Measurements from ENCODE around the gene ZNF609.

ZNF609 gene

DNA sequence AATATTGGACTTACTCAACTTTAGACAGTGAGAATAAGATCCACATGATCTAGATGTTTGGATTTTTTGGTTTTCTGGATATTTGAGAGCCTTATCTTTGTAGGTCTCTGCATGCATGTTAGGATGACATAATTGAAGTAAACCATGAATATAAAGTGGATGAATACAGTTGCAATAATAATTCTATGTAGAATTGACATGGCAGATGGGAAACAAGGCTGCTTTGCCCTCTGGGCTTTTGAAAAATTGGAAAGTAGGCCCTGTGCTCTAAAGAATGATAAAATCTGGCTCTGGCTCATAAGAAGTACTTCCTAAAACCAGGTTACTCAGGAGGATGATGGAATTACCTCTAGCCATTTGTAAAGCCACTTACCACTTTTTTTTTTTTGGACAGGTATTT, 86.9 kb downstream of the ZNF609 start:
- no peak for DNase-seq

DNA sequence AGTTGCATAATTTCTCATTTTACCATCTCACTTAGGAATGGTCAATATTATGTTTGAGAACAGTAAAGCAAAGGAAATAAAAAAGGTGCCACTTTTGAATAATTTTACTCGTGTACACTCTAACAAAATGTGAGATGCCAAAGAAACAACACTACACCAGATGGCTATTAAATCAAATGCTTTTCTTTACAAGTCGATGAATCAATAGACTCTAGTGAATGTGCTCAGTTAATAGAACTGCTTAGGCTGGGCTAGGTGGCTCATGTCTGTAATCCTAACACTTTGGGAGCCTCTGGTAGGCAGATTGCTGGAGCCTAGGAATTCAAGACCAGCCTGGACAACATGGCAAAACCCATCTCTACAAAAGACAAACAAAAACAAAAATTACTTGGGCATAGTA, 87.9 kb downstream of the ZNF609 start:
- DNase-seq, result no peak

GRCh38 chr15:64549860-64550259, 89.5 kb downstream of the ZNF609 start:
- DNase-seq, result no peak

GRCh38 chr15:64552281-64552948, 92.0 kb downstream of the ZNF609 start:
- no peak for DNase-seq

DNA sequence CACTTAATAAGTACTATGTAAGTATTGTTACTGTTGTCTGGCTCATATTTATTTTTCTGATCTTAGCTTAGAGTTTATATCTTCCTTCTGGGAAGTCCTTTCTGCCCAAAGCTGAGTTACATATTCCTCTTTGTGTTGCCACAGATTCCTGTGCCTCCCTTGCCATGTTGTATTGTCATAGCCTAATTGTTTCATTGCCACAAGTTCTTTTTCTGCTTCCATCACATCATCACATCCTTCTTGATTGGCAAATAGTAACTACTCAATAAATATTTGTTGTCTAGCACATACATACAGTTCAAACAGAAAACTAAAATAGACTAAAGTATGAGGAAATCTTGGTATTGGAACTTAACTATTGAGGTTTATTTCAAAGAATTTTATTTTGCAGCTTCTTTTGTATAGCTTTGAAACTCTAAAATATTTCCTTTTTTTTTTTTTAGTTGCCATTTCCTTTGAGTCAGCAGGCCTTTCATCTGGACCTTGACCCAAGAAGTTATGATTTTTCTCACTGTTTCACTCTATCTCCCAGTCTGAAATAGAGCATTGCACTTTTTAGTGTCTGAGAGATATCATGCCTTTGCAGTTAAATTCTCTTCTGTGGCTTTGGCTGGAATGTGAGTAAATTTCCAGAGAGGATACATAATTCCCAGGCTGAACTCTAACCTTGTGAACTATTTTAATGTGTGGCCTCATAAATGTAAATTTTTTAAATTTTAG, 98.2 kb downstream of the ZNF609 start:
- no peak for DNase-seq

- no peak for DNase-seq
Measured at GRCh38 chr15:64559243-64559642, 98.9 kb downstream of the ZNF609 start.

DNA sequence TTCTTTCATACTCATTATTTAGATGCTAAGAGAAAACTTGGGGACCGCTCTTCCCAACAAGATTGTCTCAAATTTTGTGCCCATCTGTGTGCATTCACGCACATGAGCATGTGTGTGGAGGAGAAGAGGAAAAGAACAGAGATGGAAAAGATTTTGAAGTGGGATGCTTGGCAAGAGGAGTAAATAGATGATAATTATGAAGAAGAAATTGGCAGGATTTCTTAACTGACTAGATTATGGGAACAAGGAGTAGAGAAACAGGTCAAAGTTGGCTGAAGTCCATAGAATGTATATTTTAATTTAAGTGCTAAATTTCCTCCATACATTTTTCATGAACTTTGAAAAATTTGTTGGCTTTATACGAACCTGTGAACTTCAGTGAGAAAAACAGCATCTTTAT, 100.1 kb downstream of the ZNF609 start:
- no peak for DNase-seq

GRCh38 chr15:64560998-64561397, 100.6 kb downstream of the ZNF609 start:
- no peak for DNase-seq

DNA sequence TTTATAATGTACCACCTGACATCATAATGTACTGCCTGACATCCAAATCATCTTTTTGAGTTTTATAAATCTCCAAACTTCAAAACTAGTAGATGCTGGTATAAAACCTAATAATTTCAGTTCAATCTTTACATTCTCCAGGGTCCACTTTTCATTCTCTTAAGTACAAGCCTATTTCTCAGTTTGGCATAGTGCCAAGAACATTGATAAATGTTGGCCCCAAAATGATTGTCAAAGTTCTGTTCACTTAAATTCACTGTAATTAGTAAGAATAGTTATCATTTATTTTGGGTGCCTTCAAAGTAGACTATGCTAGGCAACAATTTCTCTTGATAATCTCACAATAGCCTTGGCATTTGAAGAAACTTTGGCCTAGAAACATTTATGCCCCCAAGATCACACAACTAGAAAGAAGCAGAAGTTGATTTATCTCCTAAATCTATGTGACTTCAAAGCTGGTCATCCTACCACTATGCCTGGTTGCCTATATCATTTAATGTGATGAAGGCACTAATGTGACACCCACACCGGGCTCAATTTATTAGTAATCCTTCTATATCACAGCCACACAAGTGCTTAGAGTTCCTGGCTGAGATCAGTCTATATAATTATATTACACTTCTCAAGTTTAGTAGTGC, 101.7 kb downstream of the ZNF609 start:
- no peak for DNase-seq

- DNase-seq, result no peak
Measured at GRCh38 chr15:64566102-64566501, 105.7 kb downstream of the ZNF609 start.

DNA sequence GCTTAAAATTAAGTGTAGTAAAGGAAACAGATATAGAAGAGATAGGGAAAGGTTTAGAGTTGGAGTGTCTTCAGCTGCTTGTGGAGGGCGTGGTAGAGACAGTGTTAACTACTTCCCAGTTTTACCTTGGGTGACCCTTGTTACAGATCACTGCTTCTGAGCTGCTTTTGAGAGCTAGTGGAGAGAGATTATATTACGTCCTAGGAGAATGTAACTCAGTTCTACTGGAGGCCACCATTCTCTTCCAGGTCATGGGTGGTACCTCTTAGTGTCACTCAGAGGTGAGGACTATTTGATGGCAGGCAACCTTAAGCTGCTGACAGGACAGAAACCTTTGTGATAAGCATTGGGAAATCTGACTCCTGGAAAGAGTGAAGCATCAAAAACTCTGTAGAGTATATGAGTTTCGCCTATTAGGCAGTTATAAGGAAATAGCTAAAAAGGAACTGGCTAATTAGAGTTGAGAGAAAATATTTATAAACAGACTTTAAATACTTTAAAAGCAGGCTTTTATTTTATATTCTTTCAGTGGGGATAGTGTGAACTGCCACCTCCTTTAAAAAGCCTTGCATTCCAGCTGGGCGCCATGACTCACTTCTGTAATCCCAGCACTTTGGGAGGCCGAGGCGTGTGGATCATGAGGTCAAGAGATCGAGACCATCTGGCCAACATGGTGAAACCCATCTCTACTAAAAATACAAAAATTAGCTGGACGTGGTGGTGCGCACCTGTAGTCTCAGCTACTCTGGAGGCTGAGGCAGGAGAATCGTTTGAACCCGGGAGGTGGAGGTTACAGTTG, 106.5 kb downstream of the ZNF609 start:
- no peak for DNase-seq

GRCh38 chr15:64568765-64569164, 108.4 kb downstream of the ZNF609 start:
- DNase-seq, result no peak

DNA sequence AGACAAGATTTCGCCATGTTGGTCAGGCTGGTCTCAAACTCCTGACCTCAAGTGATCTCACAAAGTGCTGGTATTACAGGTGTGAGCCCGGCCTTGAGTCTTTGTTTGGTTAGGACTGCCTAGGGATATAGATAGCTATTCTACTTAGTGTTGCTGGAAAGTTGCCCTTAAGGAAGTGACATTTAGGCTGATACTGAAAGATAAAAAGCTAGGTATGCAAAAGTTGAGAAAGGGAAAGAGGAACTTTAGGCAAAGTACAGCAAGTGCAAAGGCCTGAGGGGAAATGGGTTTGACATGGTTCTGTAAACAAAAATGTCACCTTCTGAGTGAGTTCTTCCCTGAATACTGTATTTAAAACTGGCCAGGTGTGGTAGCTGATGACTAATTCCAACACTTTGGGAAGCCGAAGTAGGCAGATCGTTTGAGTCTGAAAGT, 111.5 kb downstream of the ZNF609 start:
- DNase-seq, result no peak

- DNase-seq, result no peak
Measured at GRCh38 chr15:64572856-64573255, 112.5 kb downstream of the ZNF609 start.

DNA sequence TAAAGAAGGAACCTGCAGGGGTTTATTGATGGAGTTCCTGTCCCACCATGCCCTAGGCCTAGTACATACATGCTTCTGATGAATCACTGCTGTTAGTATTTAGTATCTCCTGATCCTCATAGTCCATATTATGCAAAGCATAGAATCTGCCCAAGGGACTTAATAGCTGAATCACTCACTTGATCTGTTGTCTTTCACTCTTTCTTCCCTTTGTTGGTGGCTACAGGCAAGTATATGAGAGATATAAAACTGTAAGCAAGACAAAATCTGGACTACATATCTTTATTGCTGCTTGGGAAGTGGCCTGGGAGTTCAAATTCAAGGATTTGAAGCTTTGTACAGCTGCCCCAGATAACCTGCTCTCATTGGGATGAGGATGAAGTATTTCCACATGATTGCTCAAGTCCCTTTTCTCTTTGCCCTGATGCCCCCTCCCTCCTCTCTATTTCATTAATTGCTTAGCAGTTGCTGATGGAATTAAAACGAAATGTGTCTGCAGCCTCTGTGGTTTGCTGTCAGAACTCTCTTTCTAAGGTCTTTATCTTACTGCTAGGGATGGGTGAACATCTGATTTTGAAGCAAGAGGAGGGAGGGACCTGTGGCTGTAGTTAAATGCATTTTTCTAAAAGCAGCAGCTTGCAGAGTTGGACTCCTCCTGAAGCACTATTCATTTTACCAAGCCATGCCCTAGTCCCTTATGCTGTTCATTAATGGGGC, 114.1 kb downstream of the ZNF609 start:
- DNase-seq, result no peak

GRCh38 chr15:64580696-64581407, 120.5 kb downstream of the ZNF609 start:
- no peak for DNase-seq

DNA sequence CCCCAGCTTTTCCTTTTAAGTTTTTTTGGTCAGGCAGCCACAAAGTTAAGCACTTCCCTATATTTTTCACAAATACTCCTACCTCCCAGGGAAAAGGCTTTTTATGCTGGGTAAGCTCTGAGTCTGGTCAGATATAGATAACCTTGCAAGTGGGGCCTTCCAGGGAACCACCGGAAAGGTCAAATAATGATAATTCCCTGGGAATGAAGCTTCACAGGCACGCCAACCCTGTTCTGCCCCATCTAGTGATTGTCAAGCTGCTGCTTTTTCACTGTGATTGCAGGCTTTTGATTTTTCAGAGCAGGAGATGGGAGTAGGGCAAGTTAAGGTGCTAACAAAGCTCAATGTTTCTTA, 121.0 kb downstream of the ZNF609 start:
- DNase-seq, result no peak

DNA sequence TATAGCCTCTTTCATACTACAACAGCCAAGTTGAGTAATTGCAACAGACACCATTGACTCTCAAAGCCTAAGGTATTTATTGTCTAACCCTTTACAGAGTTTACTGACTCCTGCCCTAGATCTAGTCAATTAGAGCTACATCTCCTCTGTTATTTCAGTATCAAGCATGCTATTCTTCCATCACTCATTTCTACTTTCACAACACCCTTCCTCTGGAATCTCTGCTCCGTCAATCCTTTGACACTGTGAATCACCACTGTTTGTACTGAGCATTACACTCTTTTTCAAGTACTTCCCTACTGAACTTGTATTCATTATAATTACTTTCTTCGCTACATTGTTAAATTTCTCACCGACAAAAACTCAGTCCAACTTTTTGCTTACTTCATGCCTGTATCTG, 121.8 kb downstream of the ZNF609 start:
- DNase-seq, result no peak

DNA sequence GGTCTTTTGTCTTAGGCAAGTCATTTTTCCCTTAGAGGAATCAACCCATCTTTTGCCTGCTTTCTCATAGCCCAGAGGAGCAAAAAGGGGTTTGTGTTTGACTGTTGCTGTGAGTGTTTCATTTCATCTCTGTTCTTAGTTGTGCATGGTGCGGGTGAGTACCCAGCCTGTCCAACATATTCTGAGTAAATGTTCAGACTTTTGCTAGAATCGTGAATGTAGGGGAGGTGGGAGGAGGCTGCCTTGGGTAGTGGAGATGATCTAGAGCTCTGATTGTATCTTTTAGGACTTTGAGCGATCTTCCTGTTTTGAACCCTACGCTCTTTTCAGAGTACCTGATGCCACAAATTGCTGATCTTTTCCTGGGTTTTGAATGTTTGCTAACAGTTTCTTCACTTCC, 123.1 kb downstream of the ZNF609 start:
- no peak for DNase-seq

GRCh38 chr15:64583983-64584382, 123.6 kb downstream of the ZNF609 start:
- no peak for DNase-seq

GRCh38 chr15:64586259-64586870, 126.0 kb downstream of the ZNF609 start:
- peak; percentile 63 for DNase-seq

DNA sequence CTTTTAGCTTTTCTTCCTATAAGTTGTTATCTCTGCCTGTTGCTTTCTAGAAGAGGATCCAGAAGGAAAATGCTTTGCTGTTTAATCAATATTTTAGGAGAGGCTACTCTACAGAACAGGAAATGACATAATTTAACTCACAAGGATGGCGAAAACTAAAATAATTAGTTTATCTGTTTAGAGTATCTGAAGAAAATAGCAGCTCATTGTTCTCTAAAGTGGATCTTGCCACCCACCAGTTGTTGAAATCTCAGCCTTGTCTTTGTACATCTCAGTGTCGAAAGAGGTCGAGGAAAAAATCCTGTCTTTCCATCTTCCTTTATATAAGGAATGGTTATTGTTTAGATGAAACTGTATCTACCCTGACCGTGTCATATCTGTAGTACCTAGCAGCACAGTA, 126.6 kb downstream of the ZNF609 start:
- DNase-seq, result no peak

All from right hindlimb (tissue), 1 donor.